ENCODE data around the gene BCKDHB.
"Not testable (repeated sequence)": the region's sequence is repeated elsewhere in the genome, so short reads cannot be mapped to it uniquely, and the experiment has no call there.

BCKDHB gene

DNA sequence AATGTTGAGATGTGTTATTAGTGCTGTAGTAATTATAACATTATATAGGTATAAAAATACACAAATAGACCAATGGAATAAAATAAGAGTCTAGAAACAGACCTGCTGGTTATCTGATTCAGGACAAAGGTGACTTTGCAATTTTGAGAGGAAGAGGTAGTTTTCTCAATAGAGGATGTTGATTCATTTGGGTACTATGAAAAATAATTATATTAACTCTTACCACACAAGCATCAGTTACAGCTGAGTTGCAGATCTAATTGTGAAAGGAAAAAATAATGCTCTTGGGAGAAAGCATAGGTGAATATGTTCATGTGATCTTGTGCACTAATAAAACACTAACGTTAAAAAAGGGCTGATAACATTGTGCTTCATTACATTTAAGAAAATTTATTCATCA, 103.0 kb downstream of the BCKDHB start:
- no peak for DNase-seq (ENCODE audit: low read depth in 2 of 2)

DNA sequence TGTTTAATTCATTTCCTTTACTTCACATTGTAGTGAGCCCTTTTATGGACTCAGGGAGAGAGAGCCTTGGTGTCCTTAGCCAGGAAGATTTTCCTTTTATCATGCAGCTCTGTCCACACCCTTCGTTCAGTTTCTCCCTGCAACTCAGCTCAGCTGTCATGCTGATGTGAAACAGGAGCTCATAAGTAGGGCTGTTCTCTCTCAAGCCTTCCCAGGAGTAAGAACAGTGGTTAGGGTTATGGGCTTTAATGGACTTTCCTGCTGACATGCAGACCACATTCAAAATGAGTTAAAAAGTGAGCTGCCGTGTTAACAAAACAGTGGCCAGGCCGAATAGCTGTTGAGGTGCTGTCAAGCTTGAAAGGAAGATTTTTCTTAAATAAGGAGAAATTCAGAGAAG, 104.1 kb downstream of the BCKDHB start:
- no peak for DNase-seq (ENCODE audit: low read depth in 2 of 2)

DNA sequence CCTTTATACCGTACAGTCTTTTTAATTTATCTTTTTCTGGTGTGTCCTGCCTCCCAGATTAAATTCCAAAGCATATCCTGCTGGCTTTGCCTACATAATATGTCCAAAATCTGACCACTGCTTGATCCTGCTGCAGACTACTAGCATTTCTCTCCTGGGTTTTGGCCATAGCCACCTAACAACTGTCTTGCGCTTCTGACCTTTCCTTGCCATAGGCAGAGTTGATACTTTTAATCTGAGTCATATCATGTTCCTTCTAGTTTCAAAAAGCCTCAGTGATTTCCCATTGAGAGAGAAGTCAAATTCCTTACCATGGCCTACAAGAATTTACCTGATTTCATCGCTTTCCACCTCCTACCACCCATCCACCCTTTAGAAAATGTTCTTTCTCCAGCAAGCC, 104.8 kb downstream of the BCKDHB start:
- DNase-seq (ENCODE audit: low read depth in 2 of 2), result no peak

DNA sequence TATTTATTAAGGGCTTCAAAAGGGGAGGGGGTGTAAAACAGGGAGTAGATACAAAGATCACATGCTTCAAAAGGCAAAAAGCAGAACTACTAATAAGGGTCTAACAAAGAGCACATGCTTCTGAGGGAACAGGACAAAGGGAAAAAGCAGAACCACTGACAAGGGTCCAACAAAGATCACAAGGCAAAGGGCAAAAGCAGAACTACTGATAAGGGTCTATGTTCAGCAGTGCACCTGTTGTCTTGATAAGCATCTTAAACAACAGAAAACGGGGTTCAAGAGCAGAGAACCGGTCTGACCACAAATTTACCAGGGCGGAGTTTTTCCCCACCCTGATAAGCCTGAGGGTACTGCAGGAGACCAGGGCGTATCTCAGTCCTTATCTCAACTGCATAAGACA, 105.4 kb downstream of the BCKDHB start:
- DNase-seq (ENCODE audit: low read depth in 2 of 2), result not testable (repeated sequence)

DNA sequence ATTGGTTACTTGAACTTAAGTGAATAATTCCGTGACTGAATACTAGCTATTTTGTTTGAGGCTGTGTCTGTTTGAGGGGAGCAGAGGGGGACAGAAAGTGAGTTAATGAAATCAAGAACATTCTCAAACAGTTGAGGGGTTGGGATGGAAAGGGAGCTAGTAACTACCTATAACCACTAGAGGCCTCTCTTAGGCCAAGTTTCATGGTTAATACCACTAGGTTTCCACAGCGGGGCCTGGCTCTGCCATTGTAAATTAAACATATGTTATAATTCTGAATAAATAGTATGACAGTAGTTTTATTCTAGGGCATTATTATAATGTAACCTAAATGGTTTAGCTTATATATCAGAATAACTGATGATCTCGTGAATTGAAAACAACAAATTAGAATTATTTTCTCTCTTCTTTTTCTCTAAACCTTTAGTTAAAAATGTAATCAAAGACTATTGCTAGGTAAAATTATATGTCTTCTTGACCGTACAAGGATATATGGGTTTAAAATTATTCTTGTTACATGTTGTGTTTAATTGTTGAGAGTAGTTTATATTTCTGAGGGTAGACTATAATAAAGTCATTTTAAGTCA, 108.1 kb downstream of the BCKDHB start:
- peak; percentile 1 to 4 for DNase-seq (ENCODE audit: low read depth in 2 of 2)

DNA sequence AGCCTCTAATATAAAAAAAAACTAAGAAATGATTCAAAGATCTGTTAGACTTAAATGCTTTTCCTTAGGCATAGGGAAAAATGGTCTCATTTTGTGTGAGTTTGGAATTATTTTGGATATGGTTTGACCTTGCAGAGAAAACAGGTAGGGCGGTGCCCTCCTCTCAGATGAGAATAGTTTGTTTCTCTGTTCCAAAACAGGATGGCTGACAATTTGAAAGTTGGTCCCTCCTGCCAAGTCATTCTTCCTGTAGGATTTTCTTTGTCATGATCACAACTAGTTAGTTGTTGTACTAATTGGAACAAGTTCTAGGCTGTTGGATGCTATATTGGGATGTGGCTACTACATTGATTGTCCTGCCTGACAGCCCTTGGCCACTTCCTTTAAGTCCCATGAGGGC, 108.6 kb downstream of the BCKDHB start:
- DNase-seq (ENCODE audit: low read depth in 2 of 2), result no peak

DNA sequence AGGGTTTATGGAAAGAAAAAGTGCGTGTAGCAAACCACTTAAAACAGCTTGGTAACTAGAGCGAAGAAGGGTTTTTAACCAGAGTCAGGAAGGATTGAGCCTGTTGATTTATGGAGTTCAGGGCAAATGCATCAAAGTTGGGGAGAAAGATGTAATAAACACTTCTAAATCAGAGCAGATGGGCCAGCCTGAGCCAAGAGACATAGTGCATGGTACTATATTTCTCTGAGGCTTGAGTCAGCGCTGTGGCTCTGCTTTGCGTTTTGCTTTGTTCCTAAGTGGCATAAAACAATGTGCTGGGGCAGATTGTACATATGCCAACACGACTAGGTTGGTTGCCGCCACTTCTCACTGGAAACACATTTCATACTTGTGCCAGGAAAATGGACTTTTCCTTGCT, 111.3 kb downstream of the BCKDHB start:
- DNase-seq (ENCODE audit: low read depth in 2 of 2), result no peak

DNA sequence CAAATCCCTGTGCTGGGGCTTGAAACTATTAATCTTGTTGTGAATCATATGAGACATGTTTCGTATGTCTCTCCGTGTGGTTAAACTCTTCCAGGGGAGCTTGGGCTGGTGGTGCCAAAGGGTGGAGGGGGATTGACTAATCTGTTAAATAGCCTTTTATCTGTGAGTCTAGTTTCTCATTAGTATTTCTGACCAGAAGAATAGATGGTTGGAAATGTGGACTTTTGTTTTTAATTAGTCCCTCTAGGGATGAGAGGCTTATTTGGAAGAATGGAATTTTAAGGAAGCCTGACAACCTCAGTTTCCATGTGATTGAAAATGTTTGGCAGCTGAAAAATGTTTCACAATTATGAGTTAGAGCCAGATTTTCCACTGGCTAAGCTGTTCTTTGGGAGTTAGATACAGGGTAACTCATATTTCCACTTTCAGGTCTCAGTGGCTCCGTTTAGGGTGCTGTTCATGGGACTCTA, 117.3 kb downstream of the BCKDHB start:
- DNase-seq (ENCODE audit: low read depth in 2 of 2), result no peak

DNA sequence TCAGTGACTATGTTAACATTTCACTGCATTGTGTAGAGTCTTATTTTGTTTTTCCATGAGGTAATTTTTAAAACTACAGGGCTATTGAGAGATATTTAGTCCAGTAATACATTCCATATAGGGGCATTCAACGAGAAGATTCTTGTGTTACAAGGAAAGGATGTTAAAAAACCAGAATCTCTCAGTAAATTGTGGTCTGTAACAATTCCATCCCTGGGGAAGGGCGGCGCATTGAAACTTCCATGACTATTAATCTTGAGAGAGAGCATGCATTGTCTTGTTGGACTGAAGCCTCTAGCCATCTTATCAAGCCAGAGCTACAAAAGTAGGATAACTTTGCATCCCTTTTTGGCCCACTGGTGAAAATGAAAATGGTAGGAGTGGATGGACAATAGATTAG, 119.7 kb downstream of the BCKDHB start:
- no peak for DNase-seq (ENCODE audit: low read depth in 2 of 2)

DNA sequence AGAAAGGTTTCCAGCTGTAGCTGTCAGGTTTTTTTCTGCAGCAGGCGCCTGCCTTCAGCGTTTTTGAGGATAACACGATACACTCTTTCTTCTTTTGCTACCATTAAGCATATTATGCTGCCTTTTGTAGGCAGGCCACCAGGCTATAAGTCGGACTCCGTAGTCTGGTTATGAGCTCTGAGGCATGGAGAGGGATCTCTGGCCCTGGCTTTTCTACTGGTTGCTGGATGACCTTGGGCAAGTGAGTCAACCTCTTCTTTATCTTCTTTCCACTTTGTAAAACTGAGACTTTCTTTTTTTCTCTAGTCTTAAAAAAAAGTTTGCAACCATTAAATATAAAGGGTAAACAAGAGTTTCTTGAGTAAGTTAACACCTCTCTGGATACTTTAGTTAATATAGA, 120.2 kb downstream of the BCKDHB start:
- no peak for DNase-seq (ENCODE audit: low read depth in 2 of 2)

DNA sequence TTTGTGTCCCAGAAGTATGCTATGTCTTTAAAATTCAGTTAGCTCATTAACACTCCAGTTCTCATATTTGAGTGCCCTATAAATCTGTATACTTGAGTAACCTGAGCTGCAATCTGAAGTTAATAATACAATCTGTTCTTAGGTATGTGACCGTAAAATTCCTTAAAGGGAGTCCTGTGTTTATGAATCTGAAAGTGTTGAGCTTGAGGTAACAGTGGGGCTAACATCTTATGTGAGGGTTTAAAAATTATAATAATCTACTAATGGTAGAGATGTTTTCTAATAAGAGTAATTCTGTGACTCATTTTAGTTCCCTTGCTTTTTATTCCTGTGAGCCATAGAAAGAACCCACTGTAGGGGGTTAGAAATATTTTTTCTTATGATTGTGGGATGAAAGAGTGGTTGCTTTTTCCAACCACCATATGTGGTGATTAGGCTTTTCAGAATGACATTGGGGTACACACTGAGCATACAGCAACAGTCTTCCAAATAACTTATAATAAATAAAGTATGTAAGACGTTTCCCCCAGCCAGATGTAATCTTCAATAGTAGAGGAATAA, 121.2 kb downstream of the BCKDHB start:
- no peak for DNase-seq (ENCODE audit: low read depth in 2 of 2)

DNA sequence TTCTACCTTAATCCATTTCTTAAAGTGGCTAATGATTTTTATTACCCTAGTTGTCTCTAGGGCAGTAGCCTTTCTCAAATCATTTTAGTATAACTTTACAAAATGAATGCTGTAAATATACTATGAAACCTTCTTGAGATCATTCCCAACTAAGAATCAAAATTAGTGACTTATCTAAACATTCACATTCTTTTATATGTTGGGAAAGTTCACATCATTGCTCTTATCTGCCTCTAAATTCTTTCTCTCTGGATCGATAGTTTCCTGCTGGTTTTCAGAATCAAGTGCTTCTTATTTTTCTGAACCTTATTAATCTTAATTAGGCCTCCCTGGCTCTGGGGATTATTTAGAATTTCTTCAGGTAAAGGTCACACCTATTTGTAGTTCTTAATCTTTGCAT, 126.8 kb downstream of the BCKDHB start:
- no peak for DNase-seq (ENCODE audit: low read depth in 2 of 2)

DNA sequence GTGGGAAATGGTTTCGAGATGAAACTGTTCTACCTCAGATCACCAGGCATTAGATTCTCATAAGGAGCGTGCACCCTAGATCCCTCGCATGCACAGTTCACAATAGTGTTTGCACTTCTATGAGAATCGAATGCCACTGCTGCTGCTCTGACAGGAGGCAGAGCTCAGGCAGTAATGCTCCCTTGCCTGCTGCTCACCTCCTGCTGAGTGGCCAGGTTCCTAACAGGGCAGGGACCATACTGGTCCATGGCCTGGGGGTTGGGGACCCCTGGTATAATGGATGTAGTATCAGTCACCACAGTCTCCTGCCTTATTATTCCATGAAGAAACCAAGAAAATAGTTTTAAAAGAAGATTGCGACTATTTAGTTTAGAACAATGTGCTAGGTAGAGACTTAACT, 127.5 kb downstream of the BCKDHB start:
- no peak for DNase-seq (ENCODE audit: low read depth in 2 of 2)

DNA sequence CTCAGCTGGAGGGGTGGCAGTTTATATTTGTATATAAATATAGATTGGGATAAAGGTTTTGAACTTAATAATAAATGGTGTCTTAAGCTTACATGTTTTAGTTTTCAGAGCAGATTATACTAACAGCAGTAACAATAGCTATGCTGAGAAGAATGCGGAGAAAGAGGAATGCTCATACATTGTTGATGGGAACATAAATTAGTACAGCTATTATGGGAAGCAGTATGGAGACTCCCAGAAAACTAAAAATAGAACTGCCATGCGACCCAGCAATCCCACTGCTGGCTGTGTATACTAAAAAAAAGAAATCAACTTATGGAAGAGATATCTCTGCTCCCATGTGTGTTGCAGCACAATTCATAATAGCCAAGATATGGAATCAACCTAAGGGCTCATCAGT, 127.9 kb downstream of the BCKDHB start:
- DNase-seq (ENCODE audit: low read depth in 2 of 2), result no peak

DNA sequence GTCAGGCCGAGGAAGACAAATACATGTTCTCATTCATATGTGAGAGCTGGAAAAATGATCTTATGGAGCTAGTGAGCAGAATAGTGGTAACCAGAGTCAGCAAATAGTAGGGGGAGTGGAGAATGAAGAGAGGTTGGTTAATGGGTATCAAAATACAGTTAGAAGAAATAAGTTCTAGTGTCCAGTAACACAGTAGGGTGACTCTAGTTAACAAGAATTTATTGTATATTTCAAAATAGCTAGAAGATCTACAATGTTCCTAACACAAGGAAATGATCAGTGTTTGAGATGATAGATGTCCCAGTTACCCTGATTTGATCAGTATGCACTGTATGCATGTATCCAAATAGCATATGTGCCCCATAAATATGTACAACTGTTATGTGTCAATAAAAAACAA, 128.4 kb downstream of the BCKDHB start:
- no peak for DNase-seq (ENCODE audit: low read depth in 2 of 2)

DNA sequence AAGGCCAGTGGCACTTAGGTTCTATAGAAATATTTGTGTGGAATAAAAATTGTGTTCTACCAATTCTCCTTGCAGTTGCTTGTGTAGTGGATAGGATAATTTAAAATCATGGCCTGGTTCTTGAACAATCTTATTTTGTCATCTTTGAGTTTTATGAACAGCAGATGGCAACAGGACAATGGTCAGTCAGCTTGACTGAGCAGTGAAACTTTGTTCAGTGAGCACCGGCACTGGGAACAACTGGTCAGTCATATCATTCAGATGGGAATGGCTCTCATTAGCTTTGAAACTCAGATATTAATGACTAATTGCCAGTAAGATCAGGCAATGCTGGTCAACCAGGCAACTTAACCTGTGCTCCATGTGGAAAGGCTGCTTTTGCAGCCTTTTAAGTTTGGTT, 129.2 kb downstream of the BCKDHB start:
- DNase-seq (ENCODE audit: low read depth in 2 of 2), result no peak

DNA sequence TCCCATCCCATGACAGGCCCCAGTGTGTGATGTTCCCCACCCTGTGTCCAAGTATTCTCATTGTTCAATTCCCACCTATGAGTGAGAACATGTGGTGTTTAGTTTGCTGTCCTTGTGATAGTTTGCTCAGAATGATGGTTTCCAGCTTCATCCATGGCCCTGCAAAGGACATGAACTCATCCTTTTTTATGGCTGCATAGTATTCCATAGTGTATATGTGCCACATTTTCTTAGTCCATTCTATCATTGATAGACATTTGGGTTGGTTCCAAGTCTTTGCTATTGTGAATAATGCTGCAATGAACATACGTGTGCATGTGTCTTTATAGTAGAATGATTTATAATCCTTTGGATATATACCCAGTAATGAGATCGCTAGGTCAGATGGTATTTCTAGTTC, 132.3 kb downstream of the BCKDHB start:
- not testable (repeated sequence) for DNase-seq (ENCODE audit: low read depth in 2 of 2)

DNA sequence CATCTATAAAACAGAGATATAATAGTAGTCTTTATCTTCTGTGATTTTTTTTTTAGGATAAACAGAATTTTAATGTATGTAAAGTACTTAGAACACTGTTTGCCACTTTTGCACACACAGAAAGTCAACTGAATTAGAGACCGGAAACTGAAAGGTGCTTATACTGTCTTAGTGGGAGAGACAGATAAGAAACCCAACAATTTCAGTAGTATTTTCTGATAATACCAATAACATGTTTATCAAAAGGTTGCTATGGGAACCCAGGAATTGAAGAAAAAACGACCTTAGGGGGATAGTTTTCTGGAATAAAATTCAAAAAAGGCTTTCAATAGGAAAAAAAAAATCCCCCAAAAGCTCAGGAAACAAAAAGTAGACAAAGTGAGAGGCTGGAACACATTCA, 138.6 kb downstream of the BCKDHB start:
- no peak for DNase-seq (ENCODE audit: low read depth in 2 of 2)

DNA sequence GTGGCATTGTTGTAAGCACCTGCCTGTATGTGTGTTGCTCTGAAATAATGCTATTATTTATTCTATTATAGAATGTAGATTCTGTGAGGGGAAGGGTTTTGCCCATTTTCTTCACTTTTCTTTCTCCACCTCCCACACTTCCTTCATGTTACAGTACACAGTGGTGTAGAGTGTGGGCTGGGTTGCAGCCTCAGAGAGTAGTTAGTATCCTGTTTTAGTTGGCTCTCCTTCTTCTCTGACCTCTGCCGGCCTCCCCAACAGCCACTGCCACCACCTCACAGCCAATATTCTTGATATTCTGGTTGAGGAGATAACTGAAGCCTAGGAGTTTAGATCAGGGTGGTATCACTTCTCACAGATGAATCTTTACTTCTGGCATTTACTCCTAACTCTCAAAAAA, 143.4 kb downstream of the BCKDHB start:
- DNase-seq (ENCODE audit: low read depth in 2 of 2), result no peak

DNA sequence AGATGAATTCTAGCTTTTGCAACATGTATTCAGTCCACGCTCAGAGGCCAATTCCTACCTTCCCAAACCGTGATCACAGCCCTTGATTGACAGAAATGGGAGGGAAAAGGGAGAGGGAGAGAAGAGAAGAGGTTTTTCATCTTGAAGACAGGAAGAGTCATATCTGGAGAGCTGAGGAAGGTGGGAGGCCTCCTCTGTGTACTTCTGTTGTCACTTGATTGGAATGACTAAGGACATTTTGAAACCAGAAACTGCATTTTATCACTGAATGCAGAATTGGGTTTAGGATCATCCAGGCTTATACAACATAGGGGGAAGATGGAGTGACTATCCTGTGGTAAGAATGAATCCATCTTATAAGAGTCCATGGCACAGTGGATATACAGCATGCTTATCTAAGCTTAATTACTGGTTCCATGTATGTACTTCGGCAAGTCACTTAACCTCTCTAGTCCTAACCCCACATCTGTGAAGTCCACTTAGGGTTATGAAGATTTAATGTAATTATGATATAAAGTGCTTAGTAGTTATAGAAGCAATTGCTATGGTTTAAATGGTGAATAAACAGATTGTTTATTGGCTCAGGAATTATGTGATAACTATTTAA, 144.0 kb downstream of the BCKDHB start:
- DNase-seq (ENCODE audit: low read depth in 2 of 2), result no peak

DNA sequence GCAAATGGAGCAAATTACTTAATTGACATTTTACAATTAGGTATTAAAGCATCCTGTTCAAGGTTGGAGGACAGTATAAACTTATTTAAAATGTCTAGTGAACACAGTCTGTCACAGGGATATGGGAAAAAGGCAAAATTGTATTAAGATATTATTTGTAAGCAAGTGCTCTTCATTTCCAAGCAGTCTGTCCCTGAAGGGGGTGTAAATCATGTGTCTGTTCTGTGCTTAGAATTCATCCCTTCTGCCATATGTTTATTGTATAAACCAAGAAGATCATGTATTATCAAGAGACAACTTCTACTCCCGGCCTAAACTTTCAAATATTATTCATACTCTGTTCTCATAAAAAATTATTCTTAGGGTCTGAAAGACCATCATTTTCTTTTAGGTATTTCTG, 144.8 kb downstream of the BCKDHB start:
- DNase-seq (ENCODE audit: low read depth in 2 of 2), result no peak

DNA sequence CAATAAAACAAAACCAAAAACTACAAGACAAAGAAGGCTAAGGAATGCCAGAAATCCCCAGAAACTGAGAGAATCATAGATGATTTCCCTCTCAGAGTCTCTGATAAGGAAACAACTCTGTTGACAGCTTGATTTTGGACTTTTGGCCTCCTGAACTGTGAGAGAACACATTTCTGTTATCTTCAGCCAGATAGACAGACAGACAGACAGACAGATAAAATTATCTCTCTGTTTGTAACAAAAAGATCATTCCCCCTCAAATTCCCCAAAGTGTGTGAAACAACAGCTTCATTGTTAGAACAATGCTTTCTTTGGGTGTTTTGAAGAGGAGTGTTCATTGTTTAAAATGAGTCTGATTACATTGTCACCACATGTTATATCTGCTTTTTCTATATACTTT, 148.2 kb downstream of the BCKDHB start:
- no peak for DNase-seq (ENCODE audit: low read depth in 2 of 2)

DNA sequence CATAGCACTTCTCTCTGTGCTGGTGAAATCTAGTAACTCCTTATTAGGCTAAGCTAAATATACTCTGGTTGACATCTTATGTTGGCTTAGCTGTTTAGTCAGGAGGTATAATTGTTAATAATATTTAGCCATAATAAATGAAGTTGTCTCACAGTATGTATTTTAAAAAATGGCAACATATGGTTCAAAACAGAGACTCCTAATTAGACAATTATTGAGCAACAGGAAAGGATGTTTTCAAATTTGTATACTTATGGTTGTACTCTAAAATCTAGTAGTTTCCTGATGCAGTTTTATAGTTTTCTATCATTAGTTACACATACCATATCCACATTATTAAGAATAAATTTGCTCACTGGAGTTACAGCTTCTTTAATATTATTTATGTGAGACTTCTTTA, 150.2 kb downstream of the BCKDHB start:
- DNase-seq (ENCODE audit: low read depth in 2 of 2), result no peak

DNA sequence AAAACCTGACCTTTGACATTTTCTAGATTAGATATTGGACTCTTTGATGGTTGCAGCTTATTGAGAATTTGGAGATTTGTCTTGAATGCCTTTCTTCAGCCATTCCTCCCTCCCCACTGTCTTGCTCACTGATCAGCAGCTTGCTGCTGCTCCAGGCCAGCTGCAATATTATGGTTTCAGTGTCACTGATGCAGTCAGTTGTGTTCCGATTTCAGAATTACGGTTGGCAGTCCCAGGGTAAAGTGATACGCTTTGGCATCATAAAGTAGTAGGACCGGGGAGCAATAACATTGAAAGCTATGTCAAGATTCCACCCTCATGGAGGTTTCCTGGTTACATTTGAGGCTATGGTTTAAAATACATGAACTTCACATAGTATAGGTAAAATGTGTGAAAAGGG, 152.6 kb downstream of the BCKDHB start:
- no peak for DNase-seq (ENCODE audit: low read depth in 2 of 2)

Data from activated CD4-positive, alpha-beta T cell treated with anti-CD3 and anti-CD28 coated beads for 24 hours (primary cell).